Muscle of leg (tissue), 11 donors: ENCODE measurements around the gene GPX4. TPM values are rescaled to one million over a fixed set of nuclear protein-coding genes. Genes with fewer than 3 reads are reported as not detected.

ENCODE experiments used
- DNase-seq: peaks from one replicate; pipeline ENCODE4 v3.0.0; 2013
- H3K27ac ChIP-seq: one replicate; pipeline ENCODE4 v1.5.1; 2013; ENCODE audit warnings: mild to moderate bottlenecking, low read length, control low read depth
- H3K27me3 ChIP-seq: one replicate; pipeline ENCODE4 v1.6.1; 2013; ENCODE audit warnings: low read length; ENCODE audit not compliant: control insufficient read depth, insufficient read depth
- H3K36me3 ChIP-seq: one replicate; pipeline ENCODE4 v1.6.1; 2013; ENCODE audit warnings: low read length; ENCODE audit not compliant: control insufficient read depth, insufficient read depth
- H3K4me1 ChIP-seq: one replicate; pipeline ENCODE4 v1.6.1; 2013; ENCODE audit warnings: low read length; ENCODE audit not compliant: control insufficient read depth, insufficient read depth
- H3K4me3 ChIP-seq: one replicate; pipeline ENCODE4 v1.5.1; 2013; ENCODE audit warnings: low read length, control low read depth
- H3K9me3 ChIP-seq: replicated peaks from 2 replicates; pipeline ENCODE4 v1.6.1; 2013; ENCODE audit warnings: low read depth, low read length; ENCODE audit not compliant: control insufficient read depth
- WGBS: methylation state at CpG from one replicate; pipeline ENCODE4 v1.1.5; 2013; ENCODE audit warnings: missing lambda C conversion rate; ENCODE audit not compliant: insufficient coverage; 5-methylcytosine and 5-hydroxymethylcytosine counted together
- polyA plus RNA-seq, 8 donors: library from polyadenylated mRNA; unstranded; fragments of 120-200 nt; gene quantifications; one replicate each; pipeline versions ENCODE4 v1.2.1 to v1.2.3, GENCODE V29; 2013; ENCODE audit warnings: inconsistent platforms in 1 of 8, low replicate concordance in 1 of 8; ENCODE audit not compliant: insufficient read length in 8 of 8, insufficient read depth in 1 of 8
- total RNA-seq: library from RNA; stranded (reverse); fragments of 120-200 nt; gene quantifications from one replicate; pipeline ENCODE4 v1.2.4, GENCODE V29; 2013

Gene GPX4
- total and polyA plus RNA-seq, 9 donors, result 145 to 203 (median 162) TPM

GRCh38 chr19:1084024-1084868 lies 19.5 kb upstream of the GPX4 start:
- no peaks in the 10 kb centered on the region for H3K9me3 ChIP-seq
- 84% methylated on average over 33 of the region's 43 CpGs for WGBS
- H3K4me3 ChIP-seq, result no peak overlapping the region
- H3K36me3 ChIP-seq, result peaks cover 26% of the 10 kb centered on the region
- no peaks in the 10 kb centered on the region for H3K27me3 ChIP-seq
- H3K27ac ChIP-seq, result no peak overlapping the region
- DNase-seq, result no peak
- peaks cover 62% of the 10 kb centered on the region for H3K4me1 ChIP-seq

GRCh38 chr19:1085053-1085658 lies 18.6 kb upstream of the GPX4 start:
- peaks cover 62% of the 10 kb centered on the region for H3K4me1 ChIP-seq
- peaks cover 32% of the 10 kb centered on the region for H3K36me3 ChIP-seq
- H3K4me3 ChIP-seq, result no peak overlapping the region
- H3K9me3 ChIP-seq, result no peaks in the 10 kb centered on the region
- WGBS, result 61% methylated on average over 4 of the region's 8 CpGs
- H3K27me3 ChIP-seq, result no peaks in the 10 kb centered on the region
- DNase-seq, result no peak
- no peak overlapping the region for H3K27ac ChIP-seq

GRCh38 chr19:1085676-1086442 lies 17.9 kb upstream of the GPX4 start:
- H3K36me3 ChIP-seq, result peaks cover 35% of the 10 kb centered on the region
- WGBS, result 64% methylated on average over 33 of the region's 38 CpGs

GRCh38 chr19:1086613-1087012 lies 17.2 kb upstream of the GPX4 start:
- Histone ChIP-seq H3K36me3 (peaks cover 43% of the 10 kb centered on the region), H3K4me3 (no peak overlapping the region), H3K27me3 (no peaks in the 10 kb centered on the region), H3K9me3 (no peaks in the 10 kb centered on the region), H3K27ac (peak overlapping the region; percentile 65), H3K4me1 (peaks cover 58% of the 10 kb centered on the region)
- DNase-seq, result no peak
- WGBS, result 53% methylated on average over 19 of the region's 21 CpGs

More at GRCh38 chr19:1085676-1086442, 17.9 kb upstream of the GPX4 start:
- DNase-seq, result no peak
- no peaks in the 10 kb centered on the region for H3K27me3 ChIP-seq
- H3K4me3 ChIP-seq, result no peak overlapping the region
- H3K27ac ChIP-seq, result peak overlapping the region; percentile 65
- H3K9me3 ChIP-seq, result no peaks in the 10 kb centered on the region
- H3K4me1 ChIP-seq, result peaks cover 62% of the 10 kb centered on the region

- Histone ChIP-seq H3K4me1 (peaks cover 46% of the 10 kb centered on the region), H3K27ac (peak overlapping the region; percentile 69), H3K36me3 (peaks cover 50% of the 10 kb centered on the region), H3K4me3 (no peak overlapping the region), H3K27me3 (no peaks in the 10 kb centered on the region), H3K9me3 (no peaks in the 10 kb centered on the region)
- 45% methylated on average over 13 of the region's 27 CpGs for whole genome bisulfite sequencing
- DNase-seq, result peak; percentile 90
Observed at GRCh38 chr19:1087813-1088415, 15.9 kb upstream of the GPX4 start.

GRCh38 chr19:1088416-1089010 lies 15.3 kb upstream of the GPX4 start:
- no peak overlapping the region for H3K4me3 ChIP-seq
- peak overlapping the region; percentile 69 for H3K27ac ChIP-seq
- no peak for DNase-seq
- H3K4me1 ChIP-seq, result peaks cover 41% of the 10 kb centered on the region
- H3K27me3 ChIP-seq, result no peaks in the 10 kb centered on the region
- no peaks in the 10 kb centered on the region for H3K9me3 ChIP-seq
- WGBS, result 74% methylated on average over 26 of the region's 27 CpGs
- peaks cover 54% of the 10 kb centered on the region for H3K36me3 ChIP-seq

- DNase-seq, result no peak
- H3K4me1 ChIP-seq, result peaks cover 48% of the 10 kb centered on the region
- no peaks in the 10 kb centered on the region for H3K9me3 ChIP-seq
- H3K27me3 ChIP-seq, result no peaks in the 10 kb centered on the region
- H3K4me3 ChIP-seq, result no peak overlapping the region
- 93% methylated on average over 30 of the region's 32 CpGs for WGBS
- peaks cover 61% of the 10 kb centered on the region for H3K36me3 ChIP-seq
- H3K27ac ChIP-seq, result no peak overlapping the region
Observed at GRCh38 chr19:1089126-1089771, 14.5 kb upstream of the GPX4 start.

GRCh38 chr19:1089891-1090290 lies 13.9 kb upstream of the GPX4 start:
- H3K36me3 ChIP-seq, result peaks cover 62% of the 10 kb centered on the region
- peaks cover 48% of the 10 kb centered on the region for H3K4me1 ChIP-seq

GRCh38 chr19:1090731-1091543 lies 12.9 kb upstream of the GPX4 start:
- Histone ChIP-seq H3K27me3 (no peaks in the 10 kb centered on the region), H3K4me1 (peaks cover 46% of the 10 kb centered on the region), H3K36me3 (peaks cover 58% of the 10 kb centered on the region), H3K27ac (no peak overlapping the region), H3K9me3 (no peaks in the 10 kb centered on the region), H3K4me3 (no peak overlapping the region)
- DNase-seq, result no peak
- 91% methylated on average over 29 of the region's 38 CpGs for WGBS

More at GRCh38 chr19:1089891-1090290, 13.9 kb upstream of the GPX4 start:
- no peak overlapping the region for H3K4me3 ChIP-seq
- H3K27me3 ChIP-seq, result no peaks in the 10 kb centered on the region
- H3K27ac ChIP-seq, result no peak overlapping the region
- no peak for DNase-seq
- 67% methylated on average over 5 of the region's 22 CpGs for WGBS
- H3K9me3 ChIP-seq, result no peaks in the 10 kb centered on the region
